Activated naive CD4-positive, alpha-beta T cell treated with anti-CD3 and anti-CD28 coated beads for 36 hours (primary cell): ENCODE data around the gene PGLYRP4. TPM values are rescaled to one million over a fixed set of nuclear protein-coding genes. Genes with fewer than 3 reads are reported as not detected.

Source experiments
- CTCF ChIA-PET: fragments of 350-600 bp; sonication (Branson Sonifier 250); formaldehyde crosslinking; loops from one replicate; lab custom pipeline; 2021; ENCODE audit warnings: antibody characterized with exemption; lab: Charles Lee
- DNase-seq: peaks from one replicate; pipeline ENCODE4 v3.0.0-alpha.2; 2020
- H3K27ac Mint-ChIP-seq: one replicate; pipeline ENCODE4 v1.8.0; 2021; ENCODE audit warnings: mild to moderate bottlenecking, mixed read lengths
- H3K27me3 Mint-ChIP-seq: one replicate; pipeline ENCODE4 v1.8.0; 2021; ENCODE audit warnings: low read depth, mixed read lengths
- H3K36me3 Mint-ChIP-seq: one replicate; pipeline ENCODE4 v1.8.0; 2021; ENCODE audit warnings: low read depth, mixed read lengths
- H3K4me1 Mint-ChIP-seq: one replicate; pipeline ENCODE4 v1.8.0; 2021; ENCODE audit warnings: low read depth, mixed read lengths
- H3K4me3 Mint-ChIP-seq: one replicate; pipeline ENCODE4 v1.8.0; 2021; ENCODE audit warnings: mild to moderate bottlenecking, moderate library complexity, mixed read lengths
- H3K9me3 Mint-ChIP-seq: one replicate; pipeline ENCODE4 v1.8.0; 2021; ENCODE audit warnings: mixed read lengths
- intact Hi-C: fragments of 100-400 bp; cut with micrococcal nuclease; formaldehyde crosslinking; loops from one replicate; pipeline ENCODE4 v1.15.1; 2023
- total RNA-seq, 2 experiments: library from RNA; stranded (reverse); gene quantifications; one replicate each; pipeline ENCODE4 v1.2.3, GENCODE V29; 2021

The PGLYRP4 gene
- total RNA-seq, 2 experiments from 2014 or later, result not detected

DNA sequence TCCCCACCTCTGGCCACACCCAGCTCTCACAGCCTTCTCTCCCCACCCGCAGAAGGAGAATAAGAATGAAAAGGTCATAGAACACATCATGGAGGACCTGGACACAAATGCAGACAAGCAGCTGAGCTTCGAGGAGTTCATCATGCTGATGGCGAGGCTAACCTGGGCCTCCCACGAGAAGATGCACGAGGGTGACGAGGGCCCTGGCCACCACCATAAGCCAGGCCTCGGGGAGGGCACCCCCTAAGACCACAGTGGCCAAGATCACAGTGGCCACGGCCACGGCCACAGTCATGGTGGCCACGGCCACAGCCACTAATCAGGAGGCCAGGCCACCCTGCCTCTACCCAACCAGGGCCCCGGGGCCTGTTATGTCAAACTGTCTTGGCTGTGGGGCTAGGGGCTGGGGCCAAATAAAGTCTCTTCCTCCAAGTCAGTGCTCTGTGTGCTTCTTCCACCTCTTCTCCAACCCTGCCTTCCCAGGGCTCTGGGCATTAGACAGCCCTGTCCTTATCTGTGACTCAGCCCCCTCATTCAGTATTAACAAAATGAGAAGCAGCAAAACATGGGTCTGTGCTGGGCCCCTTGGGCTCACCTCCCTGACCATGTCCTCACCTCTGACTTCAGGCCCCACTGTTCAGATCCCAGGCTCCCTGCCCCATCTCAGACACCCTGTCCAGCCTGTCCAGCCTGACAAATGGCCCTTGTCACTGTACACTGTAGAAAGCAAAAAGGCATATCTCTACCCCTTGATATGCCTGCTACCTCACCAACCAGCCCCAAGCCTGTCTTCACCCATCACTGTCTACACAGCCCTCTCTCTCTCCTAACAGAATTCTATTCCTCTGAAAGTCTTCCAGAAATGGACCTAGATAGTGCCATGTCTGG is 12.2 kb upstream of the PGLYRP4 start:
- no peak overlapping the region for H3K4me3 Mint-ChIP-seq
- DNase-seq, result no peak
- no peaks in the 10 kb centered on the region for H3K9me3 Mint-ChIP-seq
- no peaks in the 10 kb centered on the region for H3K27me3 Mint-ChIP-seq
- H3K36me3 Mint-ChIP-seq, result no peaks in the 10 kb centered on the region
- H3K4me1 Mint-ChIP-seq, result peaks cover 20% of the 10 kb centered on the region
- no peak overlapping the region for H3K27ac Mint-ChIP-seq
- CTCF ChIA-PET, result interaction anchor here (0.9 to 3.6 kb wide), 3 partner anchors 8 to 133 kb away, joined by 3 to 16 read pairs (median 7); no protein-coding TSS in a partner anchor
- intact Hi-C loops, result no loop called here

DNA sequence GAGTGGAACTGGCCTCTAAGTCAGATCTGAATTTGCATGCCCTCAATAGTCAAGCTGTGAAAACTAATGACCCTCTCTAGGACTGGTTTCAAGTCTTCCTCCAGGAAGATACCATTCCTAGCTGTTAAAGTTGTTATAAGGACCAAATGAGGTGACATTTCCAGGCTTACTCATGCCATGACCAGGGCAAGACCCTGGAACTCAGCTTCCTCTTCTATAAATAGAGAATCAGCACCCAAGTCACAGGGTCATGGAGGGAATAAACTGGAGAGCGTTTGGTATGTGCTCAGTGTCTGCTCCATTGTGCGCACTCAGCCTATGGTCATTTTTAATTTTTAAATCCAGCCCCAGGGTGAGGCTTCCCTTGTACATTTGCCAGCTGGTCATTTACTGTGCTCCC is 11.5 kb upstream of the PGLYRP4 start:
- no peaks in the 10 kb centered on the region for H3K9me3 Mint-ChIP-seq
- H3K4me3 Mint-ChIP-seq, result no peak overlapping the region
- no peak for DNase-seq
- peaks cover 20% of the 10 kb centered on the region for H3K4me1 Mint-ChIP-seq
- intact Hi-C loops, result no loop called here
- no peak overlapping the region for H3K27ac Mint-ChIP-seq
- CTCF ChIA-PET, result interaction anchor here (0.6 to 1.2 kb wide), 3 partner anchors 8 to 151 kb away, joined by 3 to 7 read pairs (median 3); no protein-coding TSS in a partner anchor
- no peaks in the 10 kb centered on the region for H3K36me3 Mint-ChIP-seq
- no peaks in the 10 kb centered on the region for H3K27me3 Mint-ChIP-seq

DNA sequence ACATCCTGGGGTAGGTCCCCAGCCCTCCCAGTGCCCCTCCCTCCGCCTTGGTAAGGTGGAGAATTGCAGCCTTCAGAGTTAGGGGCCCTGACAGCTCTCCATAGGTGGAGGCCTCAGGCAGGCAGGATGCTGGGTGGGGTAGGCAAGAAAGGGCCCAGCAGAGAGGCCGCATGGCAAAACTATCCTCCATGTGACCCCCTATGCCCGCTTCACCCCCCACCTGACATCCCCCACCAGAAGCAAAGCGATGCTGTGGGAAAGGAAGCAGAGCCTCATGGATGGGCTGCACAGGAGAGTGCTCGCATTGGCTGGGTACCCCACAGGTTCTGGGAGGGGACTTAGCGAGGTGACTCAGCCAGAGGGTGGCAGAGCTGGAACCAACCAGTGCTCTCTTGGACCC is 10.6 kb upstream of the PGLYRP4 start:
- CTCF ChIA-PET, result no interaction called here
- Mint-ChIP-seq H3K4me1 (peaks cover 19% of the 10 kb centered on the region), H3K27ac (no peak overlapping the region), H3K27me3 (no peaks in the 10 kb centered on the region), H3K4me3 (no peak overlapping the region), H3K9me3 (no peaks in the 10 kb centered on the region), H3K36me3 (no peaks in the 10 kb centered on the region)
- DNase-seq, result no peak
- intact Hi-C loops, result loop anchor here (10.0 kb wide), 1 partner anchor 416 kb away; the partner anchor contains the start of gene SLC27A3

DNA sequence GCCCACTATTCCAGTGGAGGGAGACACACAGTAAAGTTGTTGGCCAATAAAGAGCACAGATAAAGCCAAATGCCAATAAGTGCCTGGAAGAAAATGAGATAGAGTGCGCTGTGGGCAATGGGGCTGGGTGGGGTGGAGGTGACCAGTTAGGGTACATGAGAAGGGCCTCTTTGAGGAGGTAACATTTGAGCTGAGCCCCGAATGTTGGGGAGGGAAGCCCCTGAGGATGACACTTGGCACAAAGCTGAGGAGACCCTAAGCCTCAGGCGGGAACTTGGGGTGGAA is 10.0 kb upstream of the PGLYRP4 start:
- intact Hi-C loops, result loop anchor here (10.0 kb wide), 1 partner anchor 416 kb away; the partner anchor contains the start of gene SLC27A3
- no peak for DNase-seq
- no peaks in the 10 kb centered on the region for H3K36me3 Mint-ChIP-seq
- H3K4me3 Mint-ChIP-seq, result no peak overlapping the region
- H3K4me1 Mint-ChIP-seq, result peaks cover 18% of the 10 kb centered on the region
- no peaks in the 10 kb centered on the region for H3K27me3 Mint-ChIP-seq
- CTCF ChIA-PET, result interaction anchor here (0.7 to 2.4 kb wide), 4 partner anchors 10 to 136 kb away, joined by 3 to 35 read pairs (median 4); partner anchors contain the start of gene PGLYRP4
- no peaks in the 10 kb centered on the region for H3K9me3 Mint-ChIP-seq
- no peak overlapping the region for H3K27ac Mint-ChIP-seq

GRCh38 chr1:153357853-153358690 is 9.4 kb upstream of the PGLYRP4 start, which contains the start of gene S100A9:
S100A9 (plus strand) TSS chr1:153357854; CDS start chr1:153358284, 430 bp downstream.
- intact Hi-C loops, result loop anchor here (10.0 kb wide), 1 partner anchor 417 kb away; the partner anchor contains the start of gene SLC27A3
- Mint-ChIP-seq H3K27ac (peak within 1 kb of the TSS; percentile 0), H3K9me3 (no peaks in the 10 kb centered on the region), H3K4me3 (peak within 1 kb of the TSS; percentile 6), H3K27me3 (no peaks in the 10 kb centered on the region), H3K4me1 (peaks cover 18% of the 10 kb centered on the region), H3K36me3 (no peaks in the 10 kb centered on the region)
- DNase-seq, result no peak
- CTCF ChIA-PET, result interaction anchor here (0.7 to 2.4 kb wide), 6 partner anchors 10 to 137 kb away, joined by 3 to 35 read pairs (median 4); partner anchors contain the start of gene PGLYRP4

- peak; percentile 55 for DNase-seq
- peak overlapping the region; percentile 0 for H3K27ac Mint-ChIP-seq
Measured at GRCh38 chr1:153357076-153357852, 8.6 kb upstream of the PGLYRP4 start.

DNA sequence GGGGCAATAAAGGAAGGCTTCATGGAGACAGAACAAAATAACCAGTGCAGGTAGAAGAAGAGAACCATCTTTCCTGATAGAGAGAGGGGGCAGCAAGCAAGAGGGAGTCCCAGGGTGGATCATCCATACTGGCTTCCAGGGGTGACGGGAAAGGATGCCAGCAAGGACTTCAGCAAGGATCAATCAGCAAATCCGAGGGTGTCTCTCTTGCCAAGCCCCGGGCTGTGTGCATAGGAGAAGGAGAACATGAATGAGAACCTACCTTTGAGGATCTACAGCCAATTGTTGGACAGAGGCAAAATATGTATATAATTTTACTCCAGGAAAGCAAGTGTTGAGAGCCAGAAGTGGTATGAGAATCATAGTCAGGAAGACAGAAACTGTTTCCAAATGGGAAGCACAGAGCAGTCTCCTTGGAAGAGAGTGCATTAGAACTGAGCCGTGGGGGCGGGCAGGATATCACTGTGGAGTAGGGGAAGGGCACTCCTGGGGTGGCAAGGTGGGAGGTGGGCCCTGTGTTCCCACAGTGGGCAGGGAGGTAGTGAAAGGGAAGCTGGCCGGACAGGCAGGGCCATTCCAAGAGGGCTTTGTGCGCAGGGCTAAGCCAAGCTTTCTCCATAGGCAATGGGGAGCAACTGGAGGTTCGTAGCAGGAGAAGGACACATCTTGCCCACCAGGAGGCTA is 7.9 kb upstream of the PGLYRP4 start:
- CTCF ChIA-PET, result interaction anchor here (0.6 to 5.7 kb wide), 5 partner anchors 30 to 138 kb away, joined by 3 to 127 read pairs (median 5); no protein-coding TSS in a partner anchor
- H3K9me3 Mint-ChIP-seq, result no peaks in the 10 kb centered on the region
- peaks cover 18% of the 10 kb centered on the region for H3K4me1 Mint-ChIP-seq
- intact Hi-C loops, result loop anchor here (10.0 kb wide), 1 partner anchor 418 kb away; the partner anchor contains the start of gene SLC27A3
- no peak for DNase-seq
- no peaks in the 10 kb centered on the region for H3K36me3 Mint-ChIP-seq
- no peak overlapping the region for H3K4me3 Mint-ChIP-seq
- H3K27me3 Mint-ChIP-seq, result no peaks in the 10 kb centered on the region
- H3K27ac Mint-ChIP-seq, result no peak overlapping the region

More at GRCh38 chr1:153357076-153357852, 8.6 kb upstream of the PGLYRP4 start:
- intact Hi-C loops, result loop anchor here (10.0 kb wide), 1 partner anchor 418 kb away; the partner anchor contains the start of gene SLC27A3
- no peaks in the 10 kb centered on the region for H3K27me3 Mint-ChIP-seq
- H3K9me3 Mint-ChIP-seq, result no peaks in the 10 kb centered on the region
- peaks cover 18% of the 10 kb centered on the region for H3K4me1 Mint-ChIP-seq
- CTCF ChIA-PET, result interaction anchor here (0.6 to 2.4 kb wide), 4 partner anchors 30 to 138 kb away, joined by 3 to 35 read pairs (median 4); no protein-coding TSS in a partner anchor
- H3K36me3 Mint-ChIP-seq, result no peaks in the 10 kb centered on the region
- no peak overlapping the region for H3K4me3 Mint-ChIP-seq

- Mint-ChIP-seq H3K4me3 (no peak overlapping the region), H3K27me3 (no peaks in the 10 kb centered on the region), H3K36me3 (no peaks in the 10 kb centered on the region), H3K27ac (no peak overlapping the region), H3K4me1 (peaks cover 18% of the 10 kb centered on the region), H3K9me3 (no peaks in the 10 kb centered on the region)
- CTCF ChIA-PET, result interaction anchor here (0.6 to 5.7 kb wide), 8 partner anchors 41 to 336 kb away, joined by 3 to 127 read pairs (median 4); no protein-coding TSS in a partner anchor
- DNase-seq, result peak; percentile 71
- intact Hi-C loops, result loop anchor here (1.0 to 10.0 kb wide), 2 partner anchors 49 to 419 kb away; partner anchors contain the start of gene SLC27A3
Measured at GRCh38 chr1:153355445-153356071, 6.9 kb upstream of the PGLYRP4 start.

- CTCF ChIA-PET, result interaction anchor here (0.9 to 5.7 kb wide), 10 partner anchors 11 to 147 kb away, joined by 3 to 127 read pairs (median 5); no protein-coding TSS in a partner anchor
Measured at GRCh38 chr1:153354515-153355193, 6.0 kb upstream of the PGLYRP4 start.

More at GRCh38 chr1:153354515-153355193, 6.0 kb upstream of the PGLYRP4 start:
- no peaks in the 10 kb centered on the region for H3K9me3 Mint-ChIP-seq
- no peaks in the 10 kb centered on the region for H3K27me3 Mint-ChIP-seq
- H3K27ac Mint-ChIP-seq, result no peak overlapping the region
- no peaks in the 10 kb centered on the region for H3K36me3 Mint-ChIP-seq
- no peak overlapping the region for H3K4me3 Mint-ChIP-seq
- no peak for DNase-seq
- peaks cover 18% of the 10 kb centered on the region for H3K4me1 Mint-ChIP-seq
- intact Hi-C loops, result loop anchor here (1.0 to 10.0 kb wide), 2 partner anchors 50 to 420 kb away; partner anchors contain the start of gene SLC27A3
